GM06990 (cell line): ENCODE measurements around the gene BZW1.

Source experiments
- DNase-seq: peaks from one replicate; pipeline ENCODE4 v3.0.0-alpha.2; 2011; ENCODE audit not compliant: insufficient read length; ENCODE audit errors: extremely low read depth
- H3K27me3 ChIP-seq: replicated peaks from 2 replicates; pipeline ENCODE4 v1.6.0; 2011; ENCODE audit warnings: low read length; ENCODE audit not compliant: control insufficient read depth, insufficient read depth
- H3K36me3 ChIP-seq: 2 replicates; pipeline ENCODE4 v1.5.1; 2011; ENCODE audit warnings: low read length; ENCODE audit not compliant: control insufficient read depth, insufficient read depth
- H3K4me3 ChIP-seq: replicated peaks from 2 replicates; pipeline ENCODE4 v1.5.1; 2011; ENCODE audit warnings: low read depth, mild to moderate bottlenecking, control low read depth, low read length
- TF ChIP-seq, protein P1 (sequence below): IDR thresholded peaks from 2 replicates; pipeline ENCODE4 v1.5.1; 2011; ENCODE audit warnings: low read length, control low read depth, mild to moderate bottlenecking, inconsistent platforms; ENCODE audit not compliant: insufficient read depth, poor library complexity, severe bottlenecking

The BZW1 gene

GRCh38 chr2:200809506-200810251 is 2.0 kb upstream of the BZW1 start:
- no peak for DNase-seq
- no peaks in the 10 kb centered on the region for H3K36me3 ChIP-seq
- H3K27me3 ChIP-seq: 0 out of 2 replicates have a peak, but pooled peaks cover 1% of the 10 kb centered on the region
- no peak overlapping the region for H3K4me3 ChIP-seq
- TF ChIP-seq, protein P1, sequence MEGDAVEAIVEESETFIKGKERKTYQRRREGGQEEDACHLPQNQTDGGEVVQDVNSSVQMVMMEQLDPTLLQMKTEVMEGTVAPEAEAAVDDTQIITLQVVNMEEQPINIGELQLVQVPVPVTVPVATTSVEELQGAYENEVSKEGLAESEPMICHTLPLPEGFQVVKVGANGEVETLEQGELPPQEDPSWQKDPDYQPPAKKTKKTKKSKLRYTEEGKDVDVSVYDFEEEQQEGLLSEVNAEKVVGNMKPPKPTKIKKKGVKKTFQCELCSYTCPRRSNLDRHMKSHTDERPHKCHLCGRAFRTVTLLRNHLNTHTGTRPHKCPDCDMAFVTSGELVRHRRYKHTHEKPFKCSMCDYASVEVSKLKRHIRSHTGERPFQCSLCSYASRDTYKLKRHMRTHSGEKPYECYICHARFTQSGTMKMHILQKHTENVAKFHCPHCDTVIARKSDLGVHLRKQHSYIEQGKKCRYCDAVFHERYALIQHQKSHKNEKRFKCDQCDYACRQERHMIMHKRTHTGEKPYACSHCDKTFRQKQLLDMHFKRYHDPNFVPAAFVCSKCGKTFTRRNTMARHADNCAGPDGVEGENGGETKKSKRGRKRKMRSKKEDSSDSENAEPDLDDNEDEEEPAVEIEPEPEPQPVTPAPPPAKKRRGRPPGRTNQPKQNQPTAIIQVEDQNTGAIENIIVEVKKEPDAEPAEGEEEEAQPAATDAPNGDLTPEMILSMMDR: no peak

GRCh38 chr2:200810252-200810997 is 1.3 kb upstream of the BZW1 start:
- TF ChIP-seq, protein P1: no peak
- Histone ChIP-seq H3K27me3 (no peaks in the 10 kb centered on the region), H3K36me3 (0 out of 2 replicates have a peak, but pooled peaks cover 1% of the 10 kb centered on the region), H3K4me3 (peak overlapping the region; percentile 95)
- no peak for DNase-seq

DNA sequence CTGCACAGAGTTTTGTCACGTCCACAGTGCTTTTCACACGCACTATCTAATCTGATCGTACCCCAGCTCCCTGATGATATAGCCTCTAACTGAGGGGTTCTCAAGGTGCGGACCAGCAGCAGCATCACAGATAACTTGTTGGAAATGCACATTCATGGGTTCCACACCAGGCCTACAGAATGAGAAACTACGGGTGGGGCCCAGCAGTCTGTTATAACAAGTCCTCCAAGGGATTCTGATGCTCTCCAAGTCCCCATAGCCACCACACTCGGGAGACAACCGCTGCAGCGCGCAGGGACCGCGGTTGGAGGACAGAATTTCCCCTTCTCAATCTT is 745 bp upstream of the BZW1 start:
- no peak for DNase-seq

GRCh38 chr2:200812122-200813022 is 662 bp downstream of the BZW1 start:
- H3K36me3 ChIP-seq: peaks cover 8% of the 10 kb centered on the region
- no peaks in the 10 kb centered on the region for H3K27me3 ChIP-seq
- TF ChIP-seq, protein P1: peak; percentile 71
- peak overlapping the region; percentile 95 for H3K4me3 ChIP-seq
- DNase-seq: peak; percentile 85

More for the DNA sequence above, 745 bp upstream of the BZW1 start:
- Histone ChIP-seq H3K36me3 (0 out of 2 replicates have a peak, but pooled peaks cover 1% of the 10 kb centered on the region), H3K4me3 (peak overlapping the region; percentile 95), H3K27me3 (no peaks in the 10 kb centered on the region)
- TF ChIP-seq, protein P1: no peak

- Histone ChIP-seq H3K36me3 (peaks cover 16% of the 10 kb centered on the region), H3K4me3 (peak overlapping the region; percentile 95), H3K27me3 (no peaks in the 10 kb centered on the region)
- TF ChIP-seq, protein P1: no peak
- peak; percentile 27 for DNase-seq
Observed at GRCh38 chr2:200814276-200814815, 2.6 kb downstream of the BZW1 start.
